GM18907 (cell line): Measurements from ENCODE around the gene LRRC9.
"Not testable (repeated sequence)": the region's sequence is repeated elsewhere in the genome, so short reads cannot be mapped to it uniquely, and the experiment has no call there.

Experiments
- ATAC-seq: cut with Tn5 transposase; IDR thresholded peaks from one replicate; pipeline ENCODE4 v1.9.1; 2021; ENCODE audit warnings: mild to moderate bottlenecking, moderate library complexity; ENCODE audit not compliant: unreplicated experiment

Gene LRRC9

GRCh38 chr14:60058087-60058486 is 138.1 kb downstream of the LRRC9 start:
- no peak for ATAC-seq

- no peak for ATAC-seq
These were observed 141.4 kb downstream of the LRRC9 start for GRCh38 chr14:60061371-60061770.

- no peak for ATAC-seq
These were observed 144.6 kb downstream of the LRRC9 start for GRCh38 chr14:60064491-60065072.

- ATAC-seq, result no peak
These were observed 147.9 kb downstream of the LRRC9 start for GRCh38 chr14:60067882-60068281.

- no peak for ATAC-seq
These were observed 159.8 kb downstream of the LRRC9 start for GRCh38 chr14:60079723-60080122.

GRCh38 chr14:60085085-60085484 is 165.1 kb downstream of the LRRC9 start:
- no peak for ATAC-seq

- ATAC-seq, result no peak
These were observed 165.7 kb downstream of the LRRC9 start for GRCh38 chr14:60085693-60086092.

GRCh38 chr14:60087668-60088067 is 167.7 kb downstream of the LRRC9 start:
- ATAC-seq, result no peak

GRCh38 chr14:60089221-60089620 is 169.3 kb downstream of the LRRC9 start:
- ATAC-seq, result no peak

GRCh38 chr14:60090864-60091519 is 171.0 kb downstream of the LRRC9 start:
- no peak for ATAC-seq

- ATAC-seq, result peak; percentile 97
These were observed 171.9 kb downstream of the LRRC9 start, which contains the start of gene PCNX4 for GRCh38 chr14:60091550-60092525. Gene PCNX4, plus strand, starts transcription at chr14:60091923. Its CDS starts 15,716 bp downstream, at chr14:60107639.

- no peak for ATAC-seq
These were observed 172.6 kb downstream of the LRRC9 start for GRCh38 chr14:60092526-60092920.

GRCh38 chr14:60093080-60093479 is 173.1 kb downstream of the LRRC9 start:
- no peak for ATAC-seq

GRCh38 chr14:60093606-60094005 is 173.7 kb downstream of the LRRC9 start:
- no peak for ATAC-seq

GRCh38 chr14:60094306-60094897 is 174.5 kb downstream of the LRRC9 start:
- no peak for ATAC-seq

GRCh38 chr14:60095231-60095630 is 175.3 kb downstream of the LRRC9 start:
- no peak for ATAC-seq

- no peak for ATAC-seq
These were observed 176.0 kb downstream of the LRRC9 start for GRCh38 chr14:60095781-60096450.

- ATAC-seq, result no peak
These were observed 178.0 kb downstream of the LRRC9 start for GRCh38 chr14:60097974-60098373.

- ATAC-seq, result not testable (repeated sequence)
These were observed 179.9 kb downstream of the LRRC9 start for GRCh38 chr14:60099855-60100254.

GRCh38 chr14:60101786-60102185 is 181.8 kb downstream of the LRRC9 start:
- ATAC-seq, result no peak

- ATAC-seq, result no peak
These were observed 182.4 kb downstream of the LRRC9 start for GRCh38 chr14:60102389-60102788.
